Measurements from ENCODE around the gene ARSB. TPM values are rescaled to one million over a fixed set of nuclear protein-coding genes. Genes with fewer than 3 reads are reported as not detected.
"Not testable (repeated sequence)": the region's sequence is repeated elsewhere in the genome, so short reads cannot be mapped to it uniquely, and the experiment has no call there.

Gene ARSB
- total RNA-seq, 2 experiments from 2014 or later: 10.4 to 11.7 TPM

DNA sequence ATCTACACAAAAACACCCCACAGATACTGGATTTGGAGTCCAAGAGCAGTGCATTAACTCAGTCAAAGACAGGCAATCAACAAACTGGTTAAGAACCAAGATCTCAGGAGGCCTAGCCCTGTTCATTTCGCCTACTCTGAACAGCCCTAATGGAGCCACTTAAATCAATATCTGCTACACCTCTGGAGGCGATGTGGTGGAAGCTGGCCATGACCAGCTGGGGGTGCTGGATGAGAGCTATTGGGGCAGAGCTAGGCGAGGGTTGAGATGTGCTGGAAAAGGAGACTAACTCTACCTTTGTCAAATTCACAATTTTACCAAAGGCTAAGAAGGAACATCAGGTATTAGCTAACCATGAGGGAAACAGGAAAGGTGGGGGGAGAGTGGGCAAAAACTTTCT lies 23.3 kb upstream of the ARSB start:
- no peak for DNase-seq
- no peak overlapping the region for H3K4me3 Mint-ChIP-seq
- H3K27me3 Mint-ChIP-seq: peaks cover 5% of the 10 kb centered on the region
- H3K36me3 Mint-ChIP-seq: peaks cover 2% of the 10 kb centered on the region
- H3K4me1 Mint-ChIP-seq: no peaks in the 10 kb centered on the region
- peaks cover 6% of the 10 kb centered on the region for H3K9me3 Mint-ChIP-seq
- H3K27ac Mint-ChIP-seq: no peak overlapping the region

DNA sequence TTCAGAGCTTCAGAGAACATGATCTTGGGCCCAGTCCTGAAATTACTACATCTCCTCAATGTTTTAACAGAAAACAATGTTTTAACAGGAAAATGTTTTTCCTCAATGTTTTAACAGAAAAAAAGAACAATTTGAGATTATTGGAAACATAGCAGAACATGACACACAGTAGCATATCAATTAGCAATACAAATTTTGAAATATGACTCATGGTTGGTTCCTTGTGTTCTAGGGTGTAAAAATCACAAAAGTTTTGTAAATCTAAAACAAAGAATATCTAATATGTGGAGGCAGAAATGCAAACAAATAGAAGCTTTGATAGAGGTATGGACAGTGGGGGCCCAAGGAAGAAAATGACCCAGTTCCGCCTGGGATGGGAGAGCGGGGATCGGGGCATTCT lies 22.8 kb upstream of the ARSB start:
- peaks cover 5% of the 10 kb centered on the region for H3K27me3 Mint-ChIP-seq
- no peak overlapping the region for H3K4me3 Mint-ChIP-seq
- no peak overlapping the region for H3K27ac Mint-ChIP-seq
- DNase-seq: no peak
- peaks cover 1% of the 10 kb centered on the region for H3K9me3 Mint-ChIP-seq
- H3K4me1 Mint-ChIP-seq: no peaks in the 10 kb centered on the region
- peaks cover under 1% of the 10 kb centered on the region for H3K36me3 Mint-ChIP-seq

- peaks cover 12% of the 10 kb centered on the region for H3K27me3 Mint-ChIP-seq
- no peaks in the 10 kb centered on the region for H3K36me3 Mint-ChIP-seq
- H3K4me1 Mint-ChIP-seq: peaks cover 2% of the 10 kb centered on the region
- no peaks in the 10 kb centered on the region for H3K9me3 Mint-ChIP-seq
- no peak overlapping the region for H3K27ac Mint-ChIP-seq
- no peak overlapping the region for H3K4me3 Mint-ChIP-seq
- no peak for DNase-seq
These were observed 21.0 kb upstream of the ARSB start for GRCh38 chr5:79005936-79006631.

DNA sequence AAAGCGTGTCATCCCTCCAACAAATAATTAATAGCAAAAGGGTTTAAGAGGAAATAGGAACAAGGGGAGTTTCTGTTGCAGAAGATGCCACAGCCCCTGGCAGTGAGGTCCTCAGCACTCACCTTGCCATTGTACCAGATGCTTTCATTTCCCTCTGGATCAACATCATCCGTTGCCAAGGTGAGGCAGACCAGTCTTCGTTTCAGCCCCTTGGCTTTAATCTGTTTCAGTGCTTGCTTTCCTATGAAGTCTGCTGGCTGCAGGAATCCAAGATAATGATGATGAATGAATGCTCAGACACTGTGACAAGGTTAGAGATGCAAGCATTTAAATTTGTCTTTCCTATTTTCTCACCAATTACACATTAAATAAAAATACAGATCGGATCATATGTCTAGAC lies 20.0 kb upstream of the ARSB start:
- H3K27ac Mint-ChIP-seq: no peak overlapping the region
- peaks cover 12% of the 10 kb centered on the region for H3K27me3 Mint-ChIP-seq
- no peak overlapping the region for H3K4me3 Mint-ChIP-seq
- H3K4me1 Mint-ChIP-seq: peaks cover 2% of the 10 kb centered on the region
- no peaks in the 10 kb centered on the region for H3K9me3 Mint-ChIP-seq
- no peak for DNase-seq
- no peaks in the 10 kb centered on the region for H3K36me3 Mint-ChIP-seq

- H3K27me3 Mint-ChIP-seq: peaks cover 12% of the 10 kb centered on the region
- H3K27ac Mint-ChIP-seq: no peak overlapping the region
- H3K4me3 Mint-ChIP-seq: no peak overlapping the region
- peaks cover 2% of the 10 kb centered on the region for H3K4me1 Mint-ChIP-seq
- no peak for DNase-seq
- H3K9me3 Mint-ChIP-seq: no peaks in the 10 kb centered on the region
- H3K36me3 Mint-ChIP-seq: no peaks in the 10 kb centered on the region
These were observed 17.3 kb upstream of the ARSB start for GRCh38 chr5:79002374-79002773.

DNA sequence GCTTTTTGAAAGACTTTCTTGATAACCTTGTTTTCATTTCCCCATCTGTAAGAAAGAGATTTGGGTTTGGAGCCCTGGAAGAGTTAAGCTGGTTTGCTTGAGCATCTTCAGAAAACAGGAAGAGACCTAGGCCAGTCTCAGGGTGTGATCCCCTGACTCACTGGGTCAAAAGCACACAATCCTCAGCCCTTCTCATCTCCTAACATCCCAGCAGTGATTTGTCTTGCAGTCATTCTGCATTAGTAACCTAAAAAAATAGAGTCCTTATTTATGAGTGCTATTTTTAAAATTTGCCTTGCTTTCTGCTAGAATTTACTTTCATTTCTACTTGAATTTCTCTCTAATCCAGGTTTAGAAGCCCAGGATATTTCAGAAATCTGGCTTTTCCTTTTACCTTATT lies 16.4 kb upstream of the ARSB start:
- Mint-ChIP-seq H3K4me1 (peaks cover 2% of the 10 kb centered on the region), H3K9me3 (no peaks in the 10 kb centered on the region), H3K27ac (no peak overlapping the region), H3K4me3 (no peak overlapping the region), H3K27me3 (peaks cover 12% of the 10 kb centered on the region), H3K36me3 (no peaks in the 10 kb centered on the region)
- no peak for DNase-seq

- Mint-ChIP-seq H3K36me3 (no peaks in the 10 kb centered on the region), H3K9me3 (no peaks in the 10 kb centered on the region), H3K27me3 (peaks cover 7% of the 10 kb centered on the region), H3K27ac (no peak overlapping the region), H3K4me3 (no peak overlapping the region), H3K4me1 (peaks cover 17% of the 10 kb centered on the region)
- no peak for DNase-seq
These were observed 12.0 kb upstream of the ARSB start for GRCh38 chr5:78997090-78997489.

- H3K4me3 Mint-ChIP-seq: no peak overlapping the region
- no peaks in the 10 kb centered on the region for H3K9me3 Mint-ChIP-seq
- no peak overlapping the region for H3K27ac Mint-ChIP-seq
- H3K27me3 Mint-ChIP-seq: peaks cover 4% of the 10 kb centered on the region
- H3K4me1 Mint-ChIP-seq: peaks cover 17% of the 10 kb centered on the region
- DNase-seq: no peak
- no peaks in the 10 kb centered on the region for H3K36me3 Mint-ChIP-seq
These were observed 10.5 kb upstream of the ARSB start for GRCh38 chr5:78995521-78996007.

DNA sequence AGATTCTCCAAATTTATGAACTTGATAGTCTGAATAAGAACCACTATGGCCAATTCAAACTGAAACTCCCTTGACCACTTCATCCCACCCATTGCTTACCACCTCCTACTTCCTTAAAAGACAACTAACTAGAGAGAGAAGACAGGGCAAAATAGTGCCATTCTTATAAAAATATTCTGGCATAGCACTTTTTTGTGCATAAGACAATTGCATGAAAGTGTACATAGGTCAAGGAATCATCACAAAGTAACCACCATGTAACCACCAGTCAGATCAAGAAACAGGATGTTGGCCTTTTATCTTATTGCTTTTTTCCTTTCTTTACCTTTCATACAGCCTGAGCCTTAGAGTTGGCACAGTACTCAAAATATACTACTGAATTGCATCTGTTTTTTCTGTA lies 8.1 kb upstream of the ARSB start:
- Mint-ChIP-seq H3K36me3 (no peaks in the 10 kb centered on the region), H3K27me3 (peaks cover 4% of the 10 kb centered on the region), H3K4me1 (peaks cover 23% of the 10 kb centered on the region), H3K27ac (no peak overlapping the region), H3K4me3 (no peak overlapping the region), H3K9me3 (no peaks in the 10 kb centered on the region)
- no peak for DNase-seq

GRCh38 chr5:78992146-78992545 lies 7.0 kb upstream of the ARSB start:
- Mint-ChIP-seq H3K27me3 (peaks cover 4% of the 10 kb centered on the region), H3K4me3 (no peak overlapping the region), H3K4me1 (peaks cover 23% of the 10 kb centered on the region), H3K36me3 (no peaks in the 10 kb centered on the region), H3K9me3 (no peaks in the 10 kb centered on the region), H3K27ac (no peak overlapping the region)
- no peak for DNase-seq

DNA sequence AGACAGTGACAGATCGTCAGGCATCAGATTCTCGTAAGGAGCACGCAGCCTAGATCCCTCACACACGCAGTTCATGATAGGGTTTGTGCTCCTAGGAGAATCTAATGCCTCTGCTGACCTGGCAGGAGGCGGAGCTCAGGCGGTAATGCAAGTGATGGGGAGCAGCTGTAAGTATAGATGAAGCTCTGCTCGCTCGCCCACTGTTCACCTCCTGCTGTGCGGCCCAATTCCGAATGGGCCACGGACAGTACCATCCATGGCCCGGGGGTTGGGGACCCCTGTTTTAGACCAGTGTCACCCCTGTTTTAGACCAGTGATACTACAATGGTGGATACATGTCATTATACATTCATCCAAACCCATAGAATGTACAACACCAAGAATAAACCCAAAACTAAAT lies 4.0 kb upstream of the ARSB start:
- no peak for DNase-seq
- H3K4me3 Mint-ChIP-seq: no peak overlapping the region
- H3K36me3 Mint-ChIP-seq: no peaks in the 10 kb centered on the region
- no peaks in the 10 kb centered on the region for H3K27me3 Mint-ChIP-seq
- peaks cover 33% of the 10 kb centered on the region for H3K4me1 Mint-ChIP-seq
- no peak overlapping the region for H3K27ac Mint-ChIP-seq
- no peaks in the 10 kb centered on the region for H3K9me3 Mint-ChIP-seq

GRCh38 chr5:78985725-78986223 lies 664 bp upstream of the ARSB start:
- H3K36me3 Mint-ChIP-seq: peaks cover 4% of the 10 kb centered on the region
- H3K4me1 Mint-ChIP-seq: peaks cover 42% of the 10 kb centered on the region
- peak overlapping the region; percentile 97 for H3K27ac Mint-ChIP-seq
- H3K9me3 Mint-ChIP-seq: no peaks in the 10 kb centered on the region
- DNase-seq: peak; percentile 71
- H3K4me3 Mint-ChIP-seq: peak overlapping the region; percentile 88
- H3K27me3 Mint-ChIP-seq: no peaks in the 10 kb centered on the region

DNA sequence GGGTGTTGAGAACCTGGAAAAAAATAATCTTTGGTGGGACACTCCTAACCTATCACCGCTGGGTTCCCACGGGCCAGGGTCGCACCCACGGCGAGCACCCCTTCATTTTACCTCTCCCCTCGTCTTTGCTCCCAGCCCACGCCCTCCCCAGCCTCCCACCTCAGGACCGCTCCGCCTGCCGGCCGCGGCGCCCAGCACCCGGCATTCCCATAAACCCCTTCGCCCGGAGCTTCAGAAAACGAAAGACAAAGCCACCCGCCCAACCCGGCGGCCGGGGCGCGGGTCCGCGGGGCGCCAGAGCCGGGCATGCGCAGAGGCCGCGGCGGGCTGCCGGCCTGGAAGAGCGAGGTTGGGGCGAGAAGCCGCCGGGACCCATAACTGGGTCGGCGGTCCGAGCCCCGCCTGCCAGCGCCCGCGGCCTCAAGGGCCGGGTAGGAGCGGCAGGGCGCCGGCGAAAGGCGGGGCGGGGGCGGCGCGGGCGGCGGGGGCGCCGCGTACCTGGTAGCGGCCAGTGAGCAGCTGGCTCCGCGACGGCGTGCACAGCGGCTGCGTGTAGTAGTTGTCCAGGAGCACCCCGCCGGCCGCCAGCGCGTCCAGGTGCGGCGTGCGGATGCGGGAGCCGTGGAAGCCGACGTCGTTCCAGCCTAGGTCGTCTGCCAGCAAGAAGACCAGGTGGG lies 533 bp downstream of the ARSB start:
- peaks cover 6% of the 10 kb centered on the region for H3K36me3 Mint-ChIP-seq
- peak; percentile 85 for DNase-seq
- peaks cover 49% of the 10 kb centered on the region for H3K4me1 Mint-ChIP-seq
- H3K4me3 Mint-ChIP-seq: peak overlapping the region; percentile 84
- peak overlapping the region; percentile 88 for H3K27ac Mint-ChIP-seq
- peaks cover 1% of the 10 kb centered on the region for H3K9me3 Mint-ChIP-seq
- H3K27me3 Mint-ChIP-seq: no peaks in the 10 kb centered on the region

- DNase-seq: no peak
- H3K36me3 Mint-ChIP-seq: peaks cover 10% of the 10 kb centered on the region
- H3K4me1 Mint-ChIP-seq: peaks cover 57% of the 10 kb centered on the region
- H3K9me3 Mint-ChIP-seq: peaks cover 2% of the 10 kb centered on the region
- H3K4me3 Mint-ChIP-seq: peak overlapping the region; percentile 84
- H3K27ac Mint-ChIP-seq: peak overlapping the region; percentile 86
- no peaks in the 10 kb centered on the region for H3K27me3 Mint-ChIP-seq
These were observed 1.3 kb downstream of the ARSB start for GRCh38 chr5:78983601-78984438.

DNA sequence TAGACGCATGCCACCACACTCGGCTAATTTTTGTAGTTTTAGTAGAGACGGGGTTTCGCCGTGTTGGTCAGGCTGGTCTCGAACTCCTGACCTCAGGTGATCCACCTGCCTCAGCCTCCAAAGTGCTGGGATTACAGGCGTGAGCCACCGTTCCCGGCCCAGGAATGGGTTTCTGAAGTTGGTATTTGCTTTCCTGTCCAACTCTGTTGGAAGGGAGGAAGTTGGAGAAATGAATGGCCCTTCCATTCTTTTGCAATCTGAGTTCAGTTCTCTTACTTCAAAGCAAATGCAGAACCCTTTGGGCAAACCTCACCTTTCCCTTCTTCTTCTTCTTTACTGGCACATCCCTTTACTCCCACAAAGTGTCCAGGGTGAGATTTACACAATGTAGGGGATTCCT lies 1.9 kb downstream of the ARSB start:
- not testable (repeated sequence) for H3K9me3 Mint-ChIP-seq, DNase-seq, H3K27me3 Mint-ChIP-seq, H3K27ac Mint-ChIP-seq
- peaks cover 10% of the 10 kb centered on the region for H3K36me3 Mint-ChIP-seq
- peak overlapping the region; percentile 84 for H3K4me3 Mint-ChIP-seq
- peaks cover 54% of the 10 kb centered on the region for H3K4me1 Mint-ChIP-seq

Measured in activated naive CD8-positive, alpha-beta T cell treated with anti-CD3 and anti-CD28 coated beads for 36 hours (primary cell).